Testis (tissue), 2 donors: ENCODE measurements around the gene TMEM150B.

Experiments used
- POLR2A ChIP-seq: fragments of 450-650 bp; IDR thresholded peaks from one replicate; pipeline ENCODE4 v1.6.1; 2017; ENCODE audit warnings: antibody characterized with exemption, mild to moderate bottlenecking, moderate library complexity
- TF ChIP-seq, protein P1 (sequence below), 3 experiments: fragments of 450-650 bp in 2 of 3; fragments of 200-600 bp in 1 of 3; sonication (generic) in 1 of 3; IDR thresholded peaks; one replicate each; pipeline ENCODE4 v1.5.1; 2016 to 2019; ENCODE audit warnings: antibody characterized with exemption in 3 of 3, mild to moderate bottlenecking in 2 of 3, moderate library complexity in 1 of 3

DNA sequence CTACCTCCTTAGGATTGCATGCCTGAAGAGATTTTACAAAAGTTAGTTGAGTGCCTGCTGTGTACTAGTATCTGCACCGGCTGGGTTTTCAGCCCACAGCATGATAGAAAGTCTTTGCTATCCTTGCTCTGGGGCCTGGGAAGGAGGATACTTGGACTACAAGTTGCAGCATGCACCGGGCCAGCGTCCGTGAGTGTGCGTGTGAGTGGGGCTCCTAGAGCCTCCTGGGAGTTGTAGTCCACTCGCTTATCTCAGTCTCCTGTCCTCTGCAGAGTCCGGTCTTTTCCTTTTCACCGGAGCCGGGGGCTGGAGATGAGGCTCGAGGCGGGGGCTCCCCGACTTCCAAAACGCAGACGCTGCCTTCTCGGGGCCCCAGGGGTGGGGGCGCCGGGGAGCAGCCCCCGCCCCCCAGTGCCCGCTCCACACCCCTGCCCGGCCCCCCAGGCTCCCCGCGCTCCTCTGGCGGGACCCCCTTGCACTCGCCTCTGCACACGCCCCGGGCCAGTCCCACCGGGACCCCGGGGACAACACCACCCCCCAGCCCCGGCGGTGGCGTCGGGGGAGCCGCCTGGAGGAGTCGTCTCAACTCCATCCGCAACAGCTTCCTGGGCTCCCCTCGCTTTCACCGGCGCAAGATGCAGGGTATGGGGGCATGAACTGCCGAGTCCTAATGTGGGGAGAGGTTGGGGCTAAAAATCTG, 20.7 kb downstream of the TMEM150B start:
- no peak for TF ChIP-seq POLR2A
- TF ChIP-seq, protein P1, sequence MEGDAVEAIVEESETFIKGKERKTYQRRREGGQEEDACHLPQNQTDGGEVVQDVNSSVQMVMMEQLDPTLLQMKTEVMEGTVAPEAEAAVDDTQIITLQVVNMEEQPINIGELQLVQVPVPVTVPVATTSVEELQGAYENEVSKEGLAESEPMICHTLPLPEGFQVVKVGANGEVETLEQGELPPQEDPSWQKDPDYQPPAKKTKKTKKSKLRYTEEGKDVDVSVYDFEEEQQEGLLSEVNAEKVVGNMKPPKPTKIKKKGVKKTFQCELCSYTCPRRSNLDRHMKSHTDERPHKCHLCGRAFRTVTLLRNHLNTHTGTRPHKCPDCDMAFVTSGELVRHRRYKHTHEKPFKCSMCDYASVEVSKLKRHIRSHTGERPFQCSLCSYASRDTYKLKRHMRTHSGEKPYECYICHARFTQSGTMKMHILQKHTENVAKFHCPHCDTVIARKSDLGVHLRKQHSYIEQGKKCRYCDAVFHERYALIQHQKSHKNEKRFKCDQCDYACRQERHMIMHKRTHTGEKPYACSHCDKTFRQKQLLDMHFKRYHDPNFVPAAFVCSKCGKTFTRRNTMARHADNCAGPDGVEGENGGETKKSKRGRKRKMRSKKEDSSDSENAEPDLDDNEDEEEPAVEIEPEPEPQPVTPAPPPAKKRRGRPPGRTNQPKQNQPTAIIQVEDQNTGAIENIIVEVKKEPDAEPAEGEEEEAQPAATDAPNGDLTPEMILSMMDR (IDR thresholded peaks at IDR 0.05), result no peak
